ENCODE measurements around the gene ATRN.

DNA sequence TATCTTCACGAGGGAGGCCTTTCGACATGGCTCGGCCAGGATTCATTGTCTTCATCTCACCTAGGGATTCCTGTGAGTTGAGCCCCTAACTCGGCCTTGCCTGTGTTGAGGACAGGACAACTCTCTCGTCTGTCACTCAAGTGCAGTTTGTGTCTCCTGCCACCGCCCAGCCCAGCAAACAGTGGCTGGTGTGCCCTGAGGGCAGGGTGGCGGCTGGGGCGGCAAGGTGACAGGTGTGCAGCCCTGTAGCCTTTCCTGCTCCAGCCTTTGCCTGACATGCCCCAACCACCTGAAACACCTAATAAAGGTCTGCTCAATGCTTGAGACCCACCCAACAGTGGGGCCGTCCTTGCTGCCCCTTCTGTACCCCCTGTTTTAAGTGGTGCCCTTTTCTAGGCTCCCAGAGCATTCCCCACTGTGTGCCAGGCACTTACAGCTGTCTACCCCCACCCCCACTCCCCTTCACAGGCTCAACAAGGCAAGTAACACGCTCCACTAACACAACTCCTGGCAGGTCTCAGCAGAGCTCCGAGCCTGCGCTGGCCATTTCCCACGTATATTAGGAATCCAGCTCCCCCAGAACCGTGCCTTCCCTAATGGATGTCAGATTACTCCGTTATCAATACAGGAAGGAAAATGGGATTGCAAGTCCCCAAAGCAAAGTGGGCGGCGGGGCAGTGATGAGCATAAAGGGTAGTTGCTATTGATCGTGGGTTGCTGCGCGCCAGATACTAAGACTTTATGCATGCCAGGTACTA is 174.7 kb downstream of the ATRN start:
- TF ChIP-seq ELF4 (IDR thresholded peaks at IDR 0.05) (no peak), FOXM1 (IDR thresholded peaks at IDR 0.05; ENCODE audit: borderline replicate concordance) (no peak), FOXK2 (IDR thresholded peaks at IDR 0.05) (no peak), SP1 (IDR thresholded peaks at IDR 0.05) (no peak), ARNT (IDR thresholded peaks at IDR 0.05) (no peak), SUZ12 (IDR thresholded peaks at IDR 0.05) (no peak), CTBP1 (IDR thresholded peaks at IDR 0.05; ENCODE audit: borderline replicate concordance) (no peak), HDGF (IDR thresholded peaks at IDR 0.05; ENCODE audit: borderline replicate concordance) (no peak), PKNOX1 (IDR thresholded peaks at IDR 0.05) (no peak)
